Activated T-cell treated with anti-CD3 and anti-CD28 coated beads, Interleukin-2, amount 50 U/mL, for 1 hour (primary cell): Measurements from ENCODE around the gene POLE.

Experiments
- DNase-seq: peaks from one replicate; pipeline ENCODE4 v3.0.0-alpha.2; 2020

The POLE gene

GRCh38 chr12:132592282-132592970, 94.7 kb downstream of the POLE start:
- no peak for DNase-seq

GRCh38 chr12:132591107-132591935, 95.8 kb downstream of the POLE start:
- DNase-seq, result no peak

DNA sequence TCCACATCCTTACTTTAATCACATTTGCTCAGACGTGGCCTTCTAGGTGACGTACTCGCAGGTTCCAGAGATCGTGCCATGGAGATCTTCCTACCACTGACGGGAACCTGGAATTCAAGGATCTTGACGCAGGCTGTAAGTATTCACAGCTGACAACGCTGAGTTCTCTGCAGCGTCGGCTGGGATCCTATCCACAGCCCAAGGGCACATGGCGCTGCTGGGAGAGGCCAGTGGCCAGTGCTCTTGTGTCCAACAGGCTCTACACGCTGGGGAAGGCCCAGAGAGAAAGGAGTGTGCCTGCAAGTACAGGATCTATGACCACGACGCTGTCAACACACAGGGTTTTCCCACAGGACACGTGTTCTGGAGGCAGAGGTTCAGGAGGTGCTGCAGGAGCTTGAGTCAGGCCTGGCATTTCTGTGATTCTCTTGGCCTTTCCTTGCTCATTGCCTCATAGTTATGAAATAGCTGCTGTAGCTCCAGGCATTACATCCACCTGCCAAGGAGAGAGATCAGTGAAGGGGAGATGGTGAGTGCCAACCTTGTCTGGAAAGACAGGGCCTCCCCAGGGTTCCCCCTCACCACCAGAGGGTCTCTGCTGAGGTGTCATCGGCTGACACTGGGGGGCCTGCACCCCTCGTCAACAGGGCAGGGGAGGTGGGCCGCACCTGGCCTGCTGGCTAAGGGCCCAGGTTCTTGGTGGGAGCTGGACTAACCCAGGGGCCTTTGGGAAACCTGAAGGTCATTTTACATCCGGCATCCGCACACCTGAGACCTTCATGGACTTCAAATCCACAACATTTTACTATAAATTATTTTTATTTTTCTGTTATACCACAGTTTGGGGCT, 98.1 kb downstream of the POLE start:
- no peak for DNase-seq

GRCh38 chr12:132588319-132588718, 98.8 kb downstream of the POLE start:
- no peak for DNase-seq

DNA sequence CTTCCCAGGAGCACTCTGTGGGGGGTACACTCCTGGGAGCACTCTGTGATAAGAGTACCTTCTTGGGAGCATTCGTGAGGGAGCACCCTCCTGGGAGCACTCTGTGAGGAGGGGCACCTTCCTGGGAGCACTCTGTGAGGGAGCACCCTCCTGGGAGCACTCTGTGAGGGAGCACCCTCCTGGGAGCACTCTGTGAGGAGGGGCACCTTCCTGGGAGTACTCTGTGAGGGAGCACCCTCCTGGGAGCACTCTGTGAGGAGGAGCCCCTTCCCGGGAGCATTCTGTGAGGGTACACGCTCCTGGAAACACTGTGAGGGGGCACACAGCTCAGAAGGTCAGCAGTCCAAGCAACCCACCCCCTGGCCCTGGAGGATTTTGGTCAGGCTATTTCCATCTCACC, 99.4 kb downstream of the POLE start:
- DNase-seq, result no peak

- no peak for DNase-seq
Measured at GRCh38 chr12:132586929-132587328, 100.2 kb downstream of the POLE start.

DNA sequence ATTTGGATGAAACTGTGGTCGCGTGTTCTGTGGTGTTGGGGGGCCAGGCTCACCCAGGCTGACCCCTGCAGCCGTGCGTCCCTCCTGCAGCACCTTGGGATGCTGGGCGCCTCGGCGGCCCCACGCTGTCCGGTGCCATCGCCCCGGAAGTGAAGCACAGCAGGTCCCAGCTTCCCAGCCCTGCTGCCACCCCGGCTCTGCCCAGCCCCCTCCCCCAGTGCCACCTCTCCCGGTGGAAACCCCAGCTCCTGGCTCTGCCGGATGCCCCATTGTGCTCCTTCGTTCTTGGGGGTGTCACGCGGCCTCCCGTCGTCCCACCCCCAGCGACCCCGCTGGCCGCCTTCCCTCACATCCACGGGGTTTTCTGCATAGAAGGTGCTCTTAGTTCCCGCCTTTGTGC, 102.0 kb downstream of the POLE start:
- no peak for DNase-seq

- no peak for DNase-seq
Measured at GRCh38 chr12:132584429-132584828, 102.7 kb downstream of the POLE start.

GRCh38 chr12:132583736-132584135, 103.4 kb downstream of the POLE start:
- DNase-seq, result no peak

GRCh38 chr12:132583411-132583710, 103.8 kb downstream of the POLE start:
- no peak for DNase-seq

- no peak for DNase-seq
Measured at GRCh38 chr12:132582582-132583410, 104.3 kb downstream of the POLE start.

DNA sequence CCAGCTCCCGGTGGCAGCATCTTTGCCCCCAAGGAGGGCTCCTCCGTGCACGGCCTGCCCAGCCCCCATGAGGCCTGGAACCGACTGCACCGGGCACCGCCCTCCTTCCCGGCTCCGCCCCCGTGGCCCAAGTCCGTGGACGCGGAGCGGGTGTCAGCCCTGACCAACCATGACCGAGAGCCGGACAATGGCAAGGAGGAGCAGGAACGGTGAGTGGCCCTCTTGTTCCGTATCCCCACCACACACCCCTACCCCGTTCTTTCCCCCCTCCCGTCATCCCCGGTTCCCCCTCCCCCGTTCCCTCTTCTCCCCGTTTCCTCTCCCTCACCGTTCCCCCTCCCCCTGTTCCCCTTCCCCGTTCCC, 105.1 kb downstream of the POLE start:
- no peak for DNase-seq

- no peak for DNase-seq
Measured at GRCh38 chr12:132581348-132582057, 105.6 kb downstream of the POLE start.

GRCh38 chr12:132580701-132581292, 106.3 kb downstream of the POLE start:
- DNase-seq, result no peak

- DNase-seq, result no peak
Measured at GRCh38 chr12:132579744-132580143, 107.4 kb downstream of the POLE start.

DNA sequence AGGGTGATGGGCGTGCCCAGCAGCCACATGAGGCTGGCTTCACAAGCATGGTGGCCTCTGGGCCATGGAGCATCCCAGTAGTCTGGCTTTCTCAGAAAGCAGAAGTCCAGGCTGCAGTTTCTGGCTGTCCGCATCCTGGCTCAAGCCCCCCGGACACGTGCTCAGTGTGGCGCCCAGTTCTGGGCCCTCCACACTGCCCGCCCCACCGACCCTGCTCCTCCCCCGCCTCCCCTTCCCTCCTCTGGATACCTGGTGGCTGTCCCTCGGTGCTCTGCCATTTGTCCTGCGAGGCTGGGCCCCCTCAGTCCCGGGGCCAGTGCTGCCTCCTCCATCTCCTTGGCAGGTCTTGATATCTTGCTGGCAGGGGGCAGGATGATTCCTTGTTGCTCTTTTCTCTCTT, 108.3 kb downstream of the POLE start:
- no peak for DNase-seq

- DNase-seq, result no peak
Measured at GRCh38 chr12:132578118-132578517, 109.0 kb downstream of the POLE start.

- DNase-seq, result no peak
Measured at GRCh38 chr12:132577191-132577920, 109.8 kb downstream of the POLE start.

DNA sequence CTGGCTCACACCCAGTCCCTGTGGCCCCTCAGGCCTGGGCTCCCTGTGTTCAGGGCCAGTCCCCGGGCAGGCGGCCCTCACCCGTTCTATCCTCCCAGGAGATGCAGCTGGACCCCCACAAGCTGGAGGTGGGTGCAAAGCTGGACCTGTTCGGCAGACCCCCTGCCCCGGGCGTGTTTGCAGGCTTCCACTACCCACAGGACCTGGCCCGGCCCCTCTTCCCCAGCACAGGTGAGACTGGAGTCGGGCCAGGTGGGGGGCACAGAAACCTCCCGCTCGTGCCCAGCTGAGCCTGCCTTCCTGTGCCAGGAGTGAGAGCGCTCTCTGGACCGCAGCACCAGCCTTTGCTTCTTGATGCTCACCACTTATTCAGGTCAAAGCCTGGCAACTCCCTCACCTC, 110.4 kb downstream of the POLE start:
- no peak for DNase-seq

DNA sequence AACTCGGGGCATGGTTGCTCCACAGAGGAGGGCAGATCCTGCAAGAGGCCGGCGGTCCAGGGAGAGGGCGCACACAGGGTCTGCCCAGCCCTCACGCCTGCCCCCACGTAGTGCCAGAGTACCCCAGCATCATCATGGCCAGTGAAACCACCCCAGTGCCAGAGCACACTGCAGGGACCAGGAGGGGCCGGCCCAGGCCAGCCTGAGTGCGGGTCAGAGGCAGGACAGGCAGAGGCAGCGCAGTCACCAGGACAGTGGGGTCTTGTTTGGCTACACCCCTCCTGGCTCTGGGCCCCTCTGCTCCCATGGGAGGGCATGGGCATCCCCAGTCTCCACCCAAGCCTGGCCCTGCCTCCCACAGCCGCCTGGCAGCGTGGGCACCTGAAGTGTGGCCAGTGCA, 111.5 kb downstream of the POLE start:
- DNase-seq, result no peak
